Raji (cell line): ENCODE measurements around the gene ANKRD23.

Experiments
- POLR2A ChIP-seq: IDR thresholded peaks from 2 replicates; pipeline ENCODE4 v1.6.1; 2011; ENCODE audit warnings: low read depth, low read length, control low read depth; ENCODE audit not compliant: insufficient read depth

The ANKRD23 gene

GRCh38 chr2:96879545-96880040 is 35.8 kb upstream of the ANKRD23 start:
- no peak for TF ChIP-seq POLR2A

- no peak for TF ChIP-seq POLR2A
These were observed 35.1 kb upstream of the ANKRD23 start for GRCh38 chr2:96878796-96879544.

DNA sequence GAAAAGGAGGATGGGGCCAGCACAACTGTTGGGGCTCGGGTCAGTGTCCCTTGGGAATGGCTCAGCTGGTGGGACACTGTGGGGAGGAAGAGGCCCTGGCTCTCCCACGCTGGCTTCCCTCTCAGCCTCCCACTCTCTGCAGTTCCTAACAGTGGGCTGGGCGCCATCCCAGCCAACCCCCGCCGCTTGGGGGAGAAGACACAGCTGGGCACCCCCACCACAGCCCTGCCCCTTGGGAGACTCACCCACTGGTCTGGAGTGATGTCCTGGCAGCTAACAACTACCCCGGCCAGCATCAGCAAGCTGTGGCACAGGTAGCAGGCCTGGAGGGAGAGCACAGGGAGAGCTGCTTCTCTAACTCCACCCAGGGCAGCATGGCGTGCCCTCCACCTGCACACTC is 34.4 kb upstream of the ANKRD23 start:
- no peak for TF ChIP-seq POLR2A

DNA sequence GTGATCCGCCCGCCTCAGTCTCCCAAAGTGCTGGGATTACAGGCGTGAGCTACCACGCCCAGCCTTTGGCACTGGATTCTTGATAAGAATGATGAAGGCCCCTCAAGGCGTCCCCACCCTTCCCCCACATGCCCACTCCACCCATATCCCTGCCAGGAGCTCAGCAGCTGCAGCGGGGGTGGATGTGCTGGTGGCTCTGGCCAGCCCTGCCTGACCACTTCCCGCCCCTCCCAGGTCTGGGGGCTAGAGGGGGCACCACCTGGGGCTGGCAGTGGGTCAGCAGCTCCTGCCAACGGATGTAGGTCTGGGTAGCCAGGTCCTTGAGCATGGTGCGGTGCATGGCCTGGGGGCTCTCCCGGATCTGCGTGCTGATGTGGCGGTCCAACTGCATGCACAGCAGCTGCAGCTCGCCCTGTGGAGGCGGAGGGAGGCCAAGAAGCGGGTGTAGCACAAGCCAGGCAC is 33.8 kb upstream of the ANKRD23 start:
- TF ChIP-seq POLR2A = no peak

- TF ChIP-seq POLR2A = no peak
These were observed 33.2 kb upstream of the ANKRD23 start for GRCh38 chr2:96877042-96877451.

GRCh38 chr2:96876269-96877041 is 32.6 kb upstream of the ANKRD23 start:
- no peak for TF ChIP-seq POLR2A

GRCh38 chr2:96875498-96876268 is 31.9 kb upstream of the ANKRD23 start:
- TF ChIP-seq POLR2A = no peak

- TF ChIP-seq POLR2A = no peak
These were observed 30.5 kb upstream of the ANKRD23 start for GRCh38 chr2:96874198-96874831.

- TF ChIP-seq POLR2A = no peak
These were observed 29.9 kb upstream of the ANKRD23 start for GRCh38 chr2:96873651-96874096.

DNA sequence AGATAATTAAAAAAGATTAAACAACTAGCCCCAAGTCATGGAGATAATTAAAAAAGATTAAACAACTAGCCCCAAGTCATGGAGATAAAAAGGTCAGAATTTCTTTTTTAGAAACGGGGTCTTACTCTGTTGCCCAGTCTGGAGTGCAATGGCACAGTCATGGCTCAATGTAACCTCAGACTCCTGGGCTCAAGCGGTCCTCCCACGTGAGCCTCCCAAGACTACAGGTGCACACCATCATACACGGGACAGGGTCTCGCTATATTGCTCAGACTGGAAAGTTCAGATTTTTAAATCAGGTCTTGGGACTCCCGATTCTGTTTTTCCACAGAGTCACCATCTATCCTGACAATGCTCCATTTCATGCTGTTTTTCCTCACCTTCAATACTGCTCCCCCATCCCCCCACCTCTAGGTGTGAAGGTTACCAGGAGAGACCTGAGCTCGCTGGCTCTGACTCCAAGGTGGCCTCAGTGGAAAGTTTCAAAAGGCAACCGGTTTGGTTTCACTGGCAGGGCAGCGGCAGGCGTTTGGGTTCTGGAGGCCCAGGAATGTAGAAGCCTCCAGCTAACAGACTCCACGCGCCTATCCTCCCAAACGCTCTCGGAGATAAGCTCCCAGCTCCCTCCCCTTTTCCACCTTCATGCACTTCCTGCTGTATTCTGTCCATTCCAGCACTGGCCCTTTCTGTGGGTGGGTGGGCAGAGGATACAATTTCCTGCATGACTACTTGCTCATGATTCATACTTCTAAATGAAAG is 28.9 kb upstream of the ANKRD23 start:
- no peak for TF ChIP-seq POLR2A

DNA sequence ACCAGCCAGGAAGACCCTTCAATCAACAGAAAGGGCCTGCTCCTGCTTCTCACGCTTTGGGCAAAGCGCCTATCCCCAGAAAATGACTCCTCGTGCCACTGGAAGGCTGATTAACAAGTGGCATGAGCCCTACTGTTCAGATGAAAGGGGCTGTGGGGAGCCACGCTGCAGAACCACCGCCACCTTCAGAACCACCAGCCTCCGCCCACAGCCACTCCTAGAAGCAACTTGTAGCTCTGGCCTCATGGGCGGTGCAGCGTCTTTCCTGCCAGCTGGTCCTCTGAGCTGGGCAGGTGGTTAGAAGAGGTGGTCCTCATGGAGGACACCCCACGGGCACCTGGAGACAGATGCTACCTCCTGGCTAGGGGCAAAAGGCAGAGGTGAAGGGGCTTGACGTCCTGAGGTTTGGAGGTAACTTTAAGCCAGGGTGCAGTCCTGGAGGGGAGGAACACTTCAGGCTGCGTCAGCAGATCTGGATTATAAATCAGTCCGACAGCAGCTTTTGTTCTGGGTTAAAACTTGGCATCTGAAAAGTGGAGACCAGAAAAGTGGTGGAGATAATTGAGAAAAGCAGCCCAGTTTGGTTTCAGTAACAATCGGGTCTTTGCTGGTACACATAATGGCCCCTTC is 26.9 kb upstream of the ANKRD23 start:
- TF ChIP-seq POLR2A = no peak

GRCh38 chr2:96869822-96870625 is 26.2 kb upstream of the ANKRD23 start, which contains the start of gene SEMA4C:
TSS of gene SEMA4C (minus strand) at chr2:96870080. CDS start at chr2:96867886, 2,194 bp downstream.
- TF ChIP-seq POLR2A = no peak

DNA sequence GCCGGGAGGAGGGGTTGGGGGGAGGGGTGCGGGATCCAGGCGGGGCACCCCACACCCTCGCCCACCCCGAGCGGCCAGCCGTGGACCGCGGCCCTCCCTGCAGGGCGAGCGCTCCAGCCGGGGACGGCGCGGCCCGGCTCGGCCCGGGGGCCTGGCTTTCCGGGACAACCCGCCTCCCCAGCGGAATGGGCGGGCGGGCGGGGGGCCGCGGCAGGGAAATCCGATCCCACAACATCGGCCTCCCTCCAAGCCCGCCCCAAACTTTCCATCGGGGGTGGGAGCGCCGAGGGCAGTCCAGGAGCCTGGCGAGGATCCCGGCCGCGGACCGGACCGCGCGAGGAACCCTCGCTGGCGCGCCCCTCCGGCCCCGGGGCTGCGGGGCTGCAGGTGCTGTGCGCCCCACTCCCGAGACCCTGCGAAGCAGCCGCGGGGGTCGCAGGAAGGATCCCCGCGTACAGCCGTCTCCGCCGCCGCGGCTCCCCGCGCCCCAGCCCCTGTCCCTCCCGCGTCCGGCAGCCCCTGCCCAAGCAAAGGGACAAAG is 25.5 kb upstream of the ANKRD23 start:
- no peak for TF ChIP-seq POLR2A
